HEK293T (cell line): ENCODE measurements around the gene CLEC20A.

Source experiments
- ARNT ChIP-seq: fragments of 450-650 bp; IDR thresholded peaks from 2 replicates; pipeline ENCODE4 v1.6.1; 2017; ENCODE audit warnings: mild to moderate bottlenecking
- BHLHE40 ChIP-seq: fragments of 450-650 bp; IDR thresholded peaks from 2 replicates; pipeline ENCODE4 v1.6.1; 2016; ENCODE audit warnings: mild to moderate bottlenecking, moderate library complexity, borderline replicate concordance
- ELF4 ChIP-seq: fragments of 450-650 bp; IDR thresholded peaks from 2 replicates; pipeline ENCODE4 v1.6.1; 2017; ENCODE audit warnings: antibody characterized with exemption
- FOXA1 ChIP-seq: fragments of 450-650 bp; IDR thresholded peaks from 2 replicates; pipeline ENCODE4 v1.6.1; 2016; ENCODE audit warnings: mild to moderate bottlenecking
- FOXK2 ChIP-seq: fragments of 450-650 bp; IDR thresholded peaks from 2 replicates; pipeline ENCODE4 v1.6.1; 2016; ENCODE audit warnings: mild to moderate bottlenecking
- FOXM1 ChIP-seq: fragments of 450-650 bp; IDR thresholded peaks from 2 replicates; pipeline ENCODE4 v1.6.1; 2017; ENCODE audit warnings: mild to moderate bottlenecking, borderline replicate concordance
- L3MBTL2 ChIP-seq: fragments of 450-650 bp; conservative IDR thresholded peaks from 2 replicates; pipeline ENCODE4 v1.6.1; 2016; ENCODE audit warnings: mild to moderate bottlenecking
- LEF1 ChIP-seq: fragments of 450-650 bp; IDR thresholded peaks from 2 replicates; pipeline ENCODE4 v1.6.1; 2017; ENCODE audit warnings: mild to moderate bottlenecking, borderline replicate concordance
- NFRKB ChIP-seq: fragments of 450-650 bp; IDR thresholded peaks from 2 replicates; pipeline ENCODE4 v1.6.1; 2016; ENCODE audit warnings: mild to moderate bottlenecking, moderate library complexity
- SP1 ChIP-seq: fragments of 450-650 bp; IDR thresholded peaks from 2 replicates; pipeline ENCODE4 v1.6.1; 2017
- SUZ12 ChIP-seq: fragments of 450-650 bp; IDR thresholded peaks from 2 replicates; pipeline ENCODE4 v1.6.1; 2016; ENCODE audit warnings: mild to moderate bottlenecking
- ZNF384 ChIP-seq: fragments of 450-650 bp; IDR thresholded peaks from 2 replicates; pipeline ENCODE4 v1.6.1; 2016

DNA sequence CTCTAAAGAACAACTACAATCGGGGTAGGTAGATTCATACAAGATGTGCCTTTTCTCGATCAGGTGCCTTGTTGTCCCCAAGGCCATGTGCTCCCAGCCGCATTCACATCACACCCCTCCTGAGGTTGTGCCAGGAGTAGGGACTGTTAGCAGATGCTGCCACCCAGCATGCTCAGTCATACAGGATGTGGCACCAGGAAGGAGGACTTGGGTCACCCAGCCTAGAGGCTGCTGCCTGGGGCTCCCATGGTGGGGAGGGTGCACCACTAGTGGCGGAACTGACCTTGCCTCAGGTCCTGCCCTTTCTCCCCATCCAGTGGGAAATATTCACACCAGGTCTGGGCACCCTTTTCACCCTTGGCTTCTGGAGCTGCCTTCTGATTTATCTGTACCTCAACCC lies 24.5 kb upstream of the CLEC20A start:
- TF ChIP-seq SP1 (no peak), ZNF384 (no peak), BHLHE40 (no peak), FOXM1 (no peak), ARNT (no peak), SUZ12 (no peak), FOXA1 (no peak), NFRKB (no peak), LEF1 (no peak), ELF4 (no peak), FOXK2 (no peak), L3MBTL2 (no peak)
